Ishikawa (cell line): ENCODE results near the gene LOXL4.

Source experiments
- CEBPB ChIP-seq: IDR thresholded peaks from 2 replicates; pipeline ENCODE4 v1.6.1; 2012
- CREB1 ChIP-seq: IDR thresholded peaks from 2 replicates; pipeline ENCODE4 v1.6.1; 2012; ENCODE audit warnings: low read depth
- EGR1 ChIP-seq: IDR thresholded peaks from 2 replicates; pipeline ENCODE4 v1.6.1; 2012
- EP300 ChIP-seq: IDR thresholded peaks from 2 replicates; pipeline ENCODE4 v1.6.1; 2012; ENCODE audit warnings: borderline replicate concordance
- FOXM1 ChIP-seq: IDR thresholded peaks from 2 replicates; pipeline ENCODE4 v1.6.1; 2012; ENCODE audit warnings: low read depth, borderline replicate concordance
- MAX ChIP-seq: IDR thresholded peaks from 2 replicates; pipeline ENCODE4 v1.6.1; 2012
- NFIC ChIP-seq: IDR thresholded peaks from 2 replicates; pipeline ENCODE4 v1.6.1; 2012
- RAD21 ChIP-seq: IDR thresholded peaks from 2 replicates; pipeline ENCODE4 v1.6.1; 2012; ENCODE audit warnings: low read depth
- TAF1 ChIP-seq: IDR thresholded peaks from 2 replicates; pipeline ENCODE4 v1.6.1; 2012; ENCODE audit warnings: low read depth, mild to moderate bottlenecking
- TCF12 ChIP-seq: IDR thresholded peaks from 2 replicates; pipeline ENCODE4 v1.6.1; 2012; ENCODE audit warnings: low read depth
- TEAD4 ChIP-seq: IDR thresholded peaks from 2 replicates; pipeline ENCODE4 v1.6.1; 2012
- USF1 ChIP-seq: IDR thresholded peaks from 2 replicates; pipeline ENCODE4 v1.6.1; 2012
- YY1 ChIP-seq: IDR thresholded peaks from 2 replicates; pipeline ENCODE4 v1.6.1; 2012; ENCODE audit warnings: low read depth
- ZBTB7A ChIP-seq: IDR thresholded peaks from 2 replicates; pipeline ENCODE4 v1.6.1; 2012; ENCODE audit warnings: low read depth
- TF ChIP-seq, protein P1 (sequence below): IDR thresholded peaks from 2 replicates; pipeline ENCODE4 v1.6.1; 2012; ENCODE audit warnings: low read depth, mild to moderate bottlenecking

Gene LOXL4

GRCh38 chr10:98267894-98268693, at the start of gene LOXL4:
Gene LOXL4 (minus strand): TSS chr10:98268194. CDS start chr10:98263019, 5,175 bp downstream.
- TF ChIP-seq FOXM1 (no peak), RAD21 (no peak), NFIC (no peak; the same call in 1 of the 2 replicates), ZBTB7A (no peak; the same call in 1 of the 2 replicates), USF1 (no peak), MAX (peak; percentile 32; the same call in 1 of the 2 replicates), TAF1 (no peak), EGR1 (no peak), EP300 (no peak)

- no peak for TF ChIP-seq NFIC
- no peak for TF ChIP-seq EP300
- TF ChIP-seq FOXM1, result no peak
- no peak for TF ChIP-seq MAX
Measured at GRCh38 chr10:98316661-98317060, 48.7 kb upstream of the LOXL4 start.

DNA sequence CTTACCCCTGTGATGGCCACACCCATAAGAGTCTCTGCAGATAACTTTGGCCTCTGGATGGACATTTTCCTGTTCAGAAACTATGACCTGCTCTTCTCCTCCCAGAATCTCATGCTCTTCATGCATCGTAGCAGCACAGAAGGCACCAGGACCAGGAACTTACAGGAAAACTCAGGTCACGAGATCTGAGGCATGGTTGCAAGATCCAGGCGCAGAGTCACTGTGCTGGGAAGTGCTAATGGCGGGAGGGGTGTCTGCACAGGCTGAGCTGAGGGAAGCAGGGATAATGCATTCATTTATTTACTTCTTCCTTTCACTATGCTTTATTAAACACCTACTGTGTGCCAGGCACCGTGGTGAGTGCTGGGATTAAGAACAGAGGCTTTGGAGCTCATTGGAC, 48.2 kb upstream of the LOXL4 start:
- TF ChIP-seq, protein P1, sequence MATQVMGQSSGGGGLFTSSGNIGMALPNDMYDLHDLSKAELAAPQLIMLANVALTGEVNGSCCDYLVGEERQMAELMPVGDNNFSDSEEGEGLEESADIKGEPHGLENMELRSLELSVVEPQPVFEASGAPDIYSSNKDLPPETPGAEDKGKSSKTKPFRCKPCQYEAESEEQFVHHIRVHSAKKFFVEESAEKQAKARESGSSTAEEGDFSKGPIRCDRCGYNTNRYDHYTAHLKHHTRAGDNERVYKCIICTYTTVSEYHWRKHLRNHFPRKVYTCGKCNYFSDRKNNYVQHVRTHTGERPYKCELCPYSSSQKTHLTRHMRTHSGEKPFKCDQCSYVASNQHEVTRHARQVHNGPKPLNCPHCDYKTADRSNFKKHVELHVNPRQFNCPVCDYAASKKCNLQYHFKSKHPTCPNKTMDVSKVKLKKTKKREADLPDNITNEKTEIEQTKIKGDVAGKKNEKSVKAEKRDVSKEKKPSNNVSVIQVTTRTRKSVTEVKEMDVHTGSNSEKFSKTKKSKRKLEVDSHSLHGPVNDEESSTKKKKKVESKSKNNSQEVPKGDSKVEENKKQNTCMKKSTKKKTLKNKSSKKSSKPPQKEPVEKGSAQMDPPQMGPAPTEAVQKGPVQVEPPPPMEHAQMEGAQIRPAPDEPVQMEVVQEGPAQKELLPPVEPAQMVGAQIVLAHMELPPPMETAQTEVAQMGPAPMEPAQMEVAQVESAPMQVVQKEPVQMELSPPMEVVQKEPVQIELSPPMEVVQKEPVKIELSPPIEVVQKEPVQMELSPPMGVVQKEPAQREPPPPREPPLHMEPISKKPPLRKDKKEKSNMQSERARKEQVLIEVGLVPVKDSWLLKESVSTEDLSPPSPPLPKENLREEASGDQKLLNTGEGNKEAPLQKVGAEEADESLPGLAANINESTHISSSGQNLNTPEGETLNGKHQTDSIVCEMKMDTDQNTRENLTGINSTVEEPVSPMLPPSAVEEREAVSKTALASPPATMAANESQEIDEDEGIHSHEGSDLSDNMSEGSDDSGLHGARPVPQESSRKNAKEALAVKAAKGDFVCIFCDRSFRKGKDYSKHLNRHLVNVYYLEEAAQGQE, result no peak
- TF ChIP-seq MAX (no peak), TAF1 (no peak), EGR1 (no peak), CEBPB (no peak), USF1 (no peak), EP300 (no peak), ZBTB7A (no peak), RAD21 (no peak)

- TF ChIP-seq TEAD4 (no peak), CEBPB (peak; percentile 64), CREB1 (no peak)
Measured at GRCh38 chr10:98314532-98315284, 46.7 kb upstream of the LOXL4 start.

GRCh38 chr10:98313598-98313997, 45.6 kb upstream of the LOXL4 start:
- TF ChIP-seq TCF12, result no peak
- TF ChIP-seq, protein P1, result peak; percentile 72

DNA sequence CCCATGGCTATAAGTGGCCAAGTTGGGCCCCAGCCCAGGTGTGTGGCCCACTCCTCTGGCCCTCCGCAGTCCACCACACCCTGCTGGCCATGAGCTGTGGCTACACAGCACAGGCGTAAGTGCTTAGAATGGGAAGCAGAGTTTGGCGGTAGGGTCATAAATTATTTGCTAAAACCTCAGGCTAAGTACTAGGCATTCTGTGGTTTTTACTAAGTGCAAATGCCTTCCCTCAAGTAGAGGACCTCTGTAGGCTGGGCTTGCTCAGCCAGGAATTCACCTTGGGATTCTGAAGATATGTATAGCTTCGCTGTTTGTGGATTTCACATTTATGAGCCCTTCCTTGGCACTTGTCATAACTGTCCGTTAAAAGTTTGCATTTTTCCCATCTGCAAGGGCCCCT, 44.8 kb upstream of the LOXL4 start:
- TF ChIP-seq TAF1, result no peak
- no peak for TF ChIP-seq FOXM1
- no peak for TF ChIP-seq CEBPB
- TF ChIP-seq NFIC, result no peak
- no peak for TF ChIP-seq USF1
- TF ChIP-seq, protein P1, result no peak
- TF ChIP-seq EGR1, result no peak
- TF ChIP-seq MAX, result no peak
- TF ChIP-seq YY1, result no peak
- TF ChIP-seq RAD21, result no peak
- TF ChIP-seq TCF12, result no peak
- no peak for TF ChIP-seq EP300
- no peak for TF ChIP-seq ZBTB7A
- no peak for TF ChIP-seq TEAD4
- no peak for TF ChIP-seq CREB1
